ENCODE data around the gene STH.

DNA sequence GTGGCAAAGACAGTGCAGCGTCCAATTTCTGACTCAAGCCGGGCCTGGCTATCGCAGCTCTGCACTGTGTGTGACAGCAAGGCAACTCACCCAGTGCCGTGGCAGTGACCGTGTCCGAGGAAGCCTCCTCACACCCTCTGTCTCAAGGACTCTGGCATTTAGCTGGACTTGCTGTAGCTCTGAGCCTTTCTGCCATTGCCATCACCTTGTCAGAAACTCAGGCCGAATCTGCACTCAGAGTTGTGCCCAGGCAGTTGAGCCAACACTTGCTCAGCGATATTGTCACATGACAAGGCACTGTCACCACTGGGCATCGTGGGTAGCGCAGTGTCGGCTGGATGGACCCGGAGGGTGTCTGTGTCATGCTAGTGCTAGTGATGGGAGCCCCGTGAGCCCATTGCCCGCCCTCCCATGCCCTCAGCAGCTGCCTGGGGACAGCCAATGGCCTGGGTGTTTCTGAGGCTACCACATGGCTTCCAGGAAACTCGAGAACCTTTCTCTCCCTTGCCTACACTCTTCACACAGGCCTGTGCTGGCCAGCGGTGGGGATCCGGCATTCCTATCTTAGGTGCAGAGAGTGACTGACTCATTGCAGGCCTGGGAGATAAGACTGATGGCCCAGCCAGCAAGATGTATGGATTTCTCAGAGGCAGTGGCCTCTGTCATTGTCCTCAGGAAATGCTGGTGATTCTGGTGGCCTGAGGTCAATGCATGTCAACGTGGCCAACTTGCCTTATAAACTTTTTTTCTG, 22.1 kb upstream of the STH start:
- TF ChIP-seq RFX5 (IDR thresholded peaks at IDR 0.05; ENCODE audit: low read depth, low read length), result no peak
- TF ChIP-seq, protein P1, sequence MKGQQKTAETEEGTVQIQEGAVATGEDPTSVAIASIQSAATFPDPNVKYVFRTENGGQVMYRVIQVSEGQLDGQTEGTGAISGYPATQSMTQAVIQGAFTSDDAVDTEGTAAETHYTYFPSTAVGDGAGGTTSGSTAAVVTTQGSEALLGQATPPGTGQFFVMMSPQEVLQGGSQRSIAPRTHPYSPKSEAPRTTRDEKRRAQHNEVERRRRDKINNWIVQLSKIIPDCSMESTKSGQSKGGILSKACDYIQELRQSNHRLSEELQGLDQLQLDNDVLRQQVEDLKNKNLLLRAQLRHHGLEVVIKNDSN (IDR thresholded peaks at IDR 0.05; ENCODE audit: borderline replicate concordance, extremely low read length, insufficient read depth, low read depth, low read length), result no peak
- no peak for TF ChIP-seq ZZZ3 (IDR thresholded peaks at IDR 0.05; ENCODE audit: control insufficient read depth, insufficient read length, low read depth)
- TF ChIP-seq POLR2A (IDR thresholded peaks at IDR 0.05; ENCODE audit: low read depth, low read length), result no peak
- TF ChIP-seq, protein P2, sequence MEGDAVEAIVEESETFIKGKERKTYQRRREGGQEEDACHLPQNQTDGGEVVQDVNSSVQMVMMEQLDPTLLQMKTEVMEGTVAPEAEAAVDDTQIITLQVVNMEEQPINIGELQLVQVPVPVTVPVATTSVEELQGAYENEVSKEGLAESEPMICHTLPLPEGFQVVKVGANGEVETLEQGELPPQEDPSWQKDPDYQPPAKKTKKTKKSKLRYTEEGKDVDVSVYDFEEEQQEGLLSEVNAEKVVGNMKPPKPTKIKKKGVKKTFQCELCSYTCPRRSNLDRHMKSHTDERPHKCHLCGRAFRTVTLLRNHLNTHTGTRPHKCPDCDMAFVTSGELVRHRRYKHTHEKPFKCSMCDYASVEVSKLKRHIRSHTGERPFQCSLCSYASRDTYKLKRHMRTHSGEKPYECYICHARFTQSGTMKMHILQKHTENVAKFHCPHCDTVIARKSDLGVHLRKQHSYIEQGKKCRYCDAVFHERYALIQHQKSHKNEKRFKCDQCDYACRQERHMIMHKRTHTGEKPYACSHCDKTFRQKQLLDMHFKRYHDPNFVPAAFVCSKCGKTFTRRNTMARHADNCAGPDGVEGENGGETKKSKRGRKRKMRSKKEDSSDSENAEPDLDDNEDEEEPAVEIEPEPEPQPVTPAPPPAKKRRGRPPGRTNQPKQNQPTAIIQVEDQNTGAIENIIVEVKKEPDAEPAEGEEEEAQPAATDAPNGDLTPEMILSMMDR (IDR thresholded peaks at IDR 0.05 in 2 of 3, conservative IDR thresholded peaks at IDR 0.05 in 1 of 3; ENCODE audit: control insufficient read depth in 2 of 3, extremely low read depth in 1 of 3, insufficient read depth in 1 of 3, low read depth in 3 of 3, low read length in 3 of 3), result no peak
- no peak for TF ChIP-seq MYC (IDR thresholded peaks at IDR 0.05; ENCODE audit: insufficient read depth, insufficient read length, insufficient replicate concordance, low read length, severe bottlenecking)
- no peak for TF ChIP-seq POLR2AphosphoS5 (IDR thresholded peaks at IDR 0.05; ENCODE audit: low read length)
- no peak for TF ChIP-seq HCFC1 (IDR thresholded peaks at IDR 0.05; ENCODE audit: low read length)
- TF ChIP-seq NR2C2 (IDR thresholded peaks at IDR 0.05; ENCODE audit: borderline replicate concordance, control insufficient read depth, insufficient read length, low read depth), result no peak
- no peak for TF ChIP-seq ZSCAN29 (IDR thresholded peaks at IDR 0.05)
- no peak for TF ChIP-seq BCL11A (IDR thresholded peaks at IDR 0.05; ENCODE audit: low read depth, low read length)

Data from GM12878 (cell line).